ENCODE measurements around the gene SLC17A5. TPM values are rescaled to one million over a fixed set of nuclear protein-coding genes. Genes with fewer than 3 reads are reported as not detected.

The SLC17A5 gene
- total and polyA plus RNA-seq, 9 of the 15 experiments (the other 6 are each of a cell fraction or from before 2014, with no cell fraction given): 1.3 to 7.2 (median 3.4) TPM

DNA sequence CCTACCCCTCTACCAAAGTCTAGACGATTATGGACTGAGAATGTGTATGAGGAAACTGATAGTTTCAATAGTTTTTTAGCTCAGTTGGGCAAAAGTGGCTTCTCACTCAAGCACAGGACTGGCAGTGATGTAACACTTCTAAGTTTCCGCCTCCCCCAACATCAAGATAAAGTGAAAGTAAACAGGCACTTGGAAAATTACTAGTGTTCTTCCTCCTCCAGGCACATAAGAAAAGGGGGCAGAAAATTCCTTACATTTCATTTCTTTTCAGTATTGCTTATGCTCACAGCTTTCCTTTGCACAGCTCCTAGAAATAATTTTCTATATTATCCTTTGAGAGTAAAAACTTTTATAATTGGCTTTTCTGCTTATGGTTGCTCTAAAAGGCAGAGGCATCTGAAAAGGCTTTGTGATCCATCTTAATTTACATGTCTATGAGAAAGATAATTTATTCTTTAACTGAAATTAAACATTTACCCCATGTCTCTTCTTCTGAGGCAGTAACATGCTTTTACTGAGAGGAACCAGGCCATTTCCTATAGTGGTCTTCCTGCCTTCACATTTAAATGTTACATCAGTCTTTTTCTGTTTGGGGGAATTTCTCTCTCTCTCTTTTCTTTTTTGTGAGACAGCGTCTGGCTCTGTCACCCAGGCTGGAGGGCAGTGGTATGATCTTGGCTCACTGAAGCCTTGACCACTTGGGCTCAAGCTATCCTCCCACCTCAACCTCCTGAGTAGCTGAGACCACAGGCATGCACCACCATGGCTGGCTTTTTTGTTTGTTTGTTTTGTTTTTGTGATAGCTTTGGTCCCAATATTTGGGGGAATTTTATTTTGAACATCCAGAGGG lies 68.0 kb downstream of the SLC17A5 start (continued):
- TF ChIP-seq, protein P1, sequence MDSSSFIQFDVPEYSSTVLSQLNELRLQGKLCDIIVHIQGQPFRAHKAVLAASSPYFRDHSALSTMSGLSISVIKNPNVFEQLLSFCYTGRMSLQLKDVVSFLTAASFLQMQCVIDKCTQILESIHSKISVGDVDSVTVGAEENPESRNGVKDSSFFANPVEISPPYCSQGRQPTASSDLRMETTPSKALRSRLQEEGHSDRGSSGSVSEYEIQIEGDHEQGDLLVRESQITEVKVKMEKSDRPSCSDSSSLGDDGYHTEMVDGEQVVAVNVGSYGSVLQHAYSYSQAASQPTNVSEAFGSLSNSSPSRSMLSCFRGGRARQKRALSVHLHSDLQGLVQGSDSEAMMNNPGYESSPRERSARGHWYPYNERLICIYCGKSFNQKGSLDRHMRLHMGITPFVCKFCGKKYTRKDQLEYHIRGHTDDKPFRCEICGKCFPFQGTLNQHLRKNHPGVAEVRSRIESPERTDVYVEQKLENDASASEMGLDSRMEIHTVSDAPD (CRISPR knock-in tag; IDR thresholded peaks at IDR 0.05): no peak
- TF ChIP-seq, protein P2, sequence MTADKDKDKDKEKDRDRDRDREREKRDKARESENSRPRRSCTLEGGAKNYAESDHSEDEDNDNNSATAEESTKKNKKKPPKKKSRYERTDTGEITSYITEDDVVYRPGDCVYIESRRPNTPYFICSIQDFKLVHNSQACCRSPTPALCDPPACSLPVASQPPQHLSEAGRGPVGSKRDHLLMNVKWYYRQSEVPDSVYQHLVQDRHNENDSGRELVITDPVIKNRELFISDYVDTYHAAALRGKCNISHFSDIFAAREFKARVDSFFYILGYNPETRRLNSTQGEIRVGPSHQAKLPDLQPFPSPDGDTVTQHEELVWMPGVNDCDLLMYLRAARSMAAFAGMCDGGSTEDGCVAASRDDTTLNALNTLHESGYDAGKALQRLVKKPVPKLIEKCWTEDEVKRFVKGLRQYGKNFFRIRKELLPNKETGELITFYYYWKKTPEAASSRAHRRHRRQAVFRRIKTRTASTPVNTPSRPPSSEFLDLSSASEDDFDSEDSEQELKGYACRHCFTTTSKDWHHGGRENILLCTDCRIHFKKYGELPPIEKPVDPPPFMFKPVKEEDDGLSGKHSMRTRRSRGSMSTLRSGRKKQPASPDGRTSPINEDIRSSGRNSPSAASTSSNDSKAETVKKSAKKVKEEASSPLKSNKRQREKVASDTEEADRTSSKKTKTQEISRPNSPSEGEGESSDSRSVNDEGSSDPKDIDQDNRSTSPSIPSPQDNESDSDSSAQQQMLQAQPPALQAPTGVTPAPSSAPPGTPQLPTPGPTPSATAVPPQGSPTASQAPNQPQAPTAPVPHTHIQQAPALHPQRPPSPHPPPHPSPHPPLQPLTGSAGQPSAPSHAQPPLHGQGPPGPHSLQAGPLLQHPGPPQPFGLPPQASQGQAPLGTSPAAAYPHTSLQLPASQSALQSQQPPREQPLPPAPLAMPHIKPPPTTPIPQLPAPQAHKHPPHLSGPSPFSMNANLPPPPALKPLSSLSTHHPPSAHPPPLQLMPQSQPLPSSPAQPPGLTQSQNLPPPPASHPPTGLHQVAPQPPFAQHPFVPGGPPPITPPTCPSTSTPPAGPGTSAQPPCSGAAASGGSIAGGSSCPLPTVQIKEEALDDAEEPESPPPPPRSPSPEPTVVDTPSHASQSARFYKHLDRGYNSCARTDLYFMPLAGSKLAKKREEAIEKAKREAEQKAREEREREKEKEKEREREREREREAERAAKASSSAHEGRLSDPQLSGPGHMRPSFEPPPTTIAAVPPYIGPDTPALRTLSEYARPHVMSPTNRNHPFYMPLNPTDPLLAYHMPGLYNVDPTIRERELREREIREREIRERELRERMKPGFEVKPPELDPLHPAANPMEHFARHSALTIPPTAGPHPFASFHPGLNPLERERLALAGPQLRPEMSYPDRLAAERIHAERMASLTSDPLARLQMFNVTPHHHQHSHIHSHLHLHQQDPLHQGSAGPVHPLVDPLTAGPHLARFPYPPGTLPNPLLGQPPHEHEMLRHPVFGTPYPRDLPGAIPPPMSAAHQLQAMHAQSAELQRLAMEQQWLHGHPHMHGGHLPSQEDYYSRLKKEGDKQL (CRISPR knock-in tag; IDR thresholded peaks at IDR 0.05; ENCODE audit: borderline replicate concordance): no peak
- TF ChIP-seq CBX2 (IDR thresholded peaks at IDR 0.05; ENCODE audit: insufficient read depth, low read length, poor library complexity, severe bottlenecking) (no peak), JUN (IDR thresholded peaks at IDR 0.05; ENCODE audit: borderline replicate concordance, low read depth, low read length) (peak; percentile 8; the same call in 1 of the 2 replicates), JUN (CRISPR knock-in tag; IDR thresholded peaks at IDR 0.05; ENCODE audit: borderline replicate concordance) (no peak), ATF1 (CRISPR knock-in tag; IDR thresholded peaks at IDR 0.05) (no peak), ATF1 (tag; IDR thresholded peaks at IDR 0.05) (peak; percentile 72), ESRRA (IDR thresholded peaks at IDR 0.05; ENCODE audit: borderline replicate concordance, low read depth) (no peak), NCOA4 (IDR thresholded peaks at IDR 0.05; ENCODE audit: partially characterized antibody) (no peak), TCF7L2 (IDR thresholded peaks at IDR 0.05; ENCODE audit: low read depth, low read length) (no peak), SIN3A (IDR thresholded peaks at IDR 0.05; ENCODE audit: borderline replicate concordance in 2 of 2, control insufficient read depth in 1 of 2, low read depth in 2 of 2, low read length in 2 of 2) (no peak), SAFB (IDR thresholded peaks at IDR 0.05; ENCODE audit: borderline replicate concordance, low read depth, low read length) (no peak), RBFOX2 (IDR thresholded peaks at IDR 0.05; ENCODE audit: low read depth, low read length) (0 out of 2 replicates have a peak, but pooled peaks have one; percentile 51), HNRNPUL1 (IDR thresholded peaks at IDR 0.05; ENCODE audit: low read length) (no peak), NFATC3 (IDR thresholded peaks at IDR 0.05) (no peak)
- TF ChIP-seq, protein P3, sequence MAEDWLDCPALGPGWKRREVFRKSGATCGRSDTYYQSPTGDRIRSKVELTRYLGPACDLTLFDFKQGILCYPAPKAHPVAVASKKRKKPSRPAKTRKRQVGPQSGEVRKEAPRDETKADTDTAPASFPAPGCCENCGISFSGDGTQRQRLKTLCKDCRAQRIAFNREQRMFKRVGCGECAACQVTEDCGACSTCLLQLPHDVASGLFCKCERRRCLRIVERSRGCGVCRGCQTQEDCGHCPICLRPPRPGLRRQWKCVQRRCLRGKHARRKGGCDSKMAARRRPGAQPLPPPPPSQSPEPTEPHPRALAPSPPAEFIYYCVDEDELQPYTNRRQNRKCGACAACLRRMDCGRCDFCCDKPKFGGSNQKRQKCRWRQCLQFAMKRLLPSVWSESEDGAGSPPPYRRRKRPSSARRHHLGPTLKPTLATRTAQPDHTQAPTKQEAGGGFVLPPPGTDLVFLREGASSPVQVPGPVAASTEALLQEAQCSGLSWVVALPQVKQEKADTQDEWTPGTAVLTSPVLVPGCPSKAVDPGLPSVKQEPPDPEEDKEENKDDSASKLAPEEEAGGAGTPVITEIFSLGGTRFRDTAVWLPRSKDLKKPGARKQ (CRISPR knock-in tag; IDR thresholded peaks at IDR 0.05): no peak
- TF ChIP-seq, protein P4, sequence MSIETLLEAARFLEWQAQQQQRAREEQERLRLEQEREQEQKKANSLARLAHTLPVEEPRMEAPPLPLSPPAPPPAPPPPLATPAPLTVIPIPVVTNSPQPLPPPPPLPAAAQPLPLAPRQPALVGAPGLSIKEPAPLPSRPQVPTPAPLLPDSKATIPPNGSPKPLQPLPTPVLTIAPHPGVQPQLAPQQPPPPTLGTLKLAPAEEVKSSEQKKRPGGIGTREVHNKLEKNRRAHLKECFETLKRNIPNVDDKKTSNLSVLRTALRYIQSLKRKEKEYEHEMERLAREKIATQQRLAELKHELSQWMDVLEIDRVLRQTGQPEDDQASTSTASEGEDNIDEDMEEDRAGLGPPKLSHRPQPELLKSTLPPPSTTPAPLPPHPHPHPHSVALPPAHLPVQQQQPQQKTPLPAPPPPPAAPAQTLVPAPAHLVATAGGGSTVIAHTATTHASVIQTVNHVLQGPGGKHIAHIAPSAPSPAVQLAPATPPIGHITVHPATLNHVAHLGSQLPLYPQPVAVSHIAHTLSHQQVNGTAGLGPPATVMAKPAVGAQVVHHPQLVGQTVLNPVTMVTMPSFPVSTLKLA (conservative IDR thresholded peaks at IDR 0.05): peak; percentile 27 to 28; a peak in 2 of 4 replicates

All from K562 (cell line).